ENCODE data around the gene CISD2. TPM values are rescaled to one million over a fixed set of nuclear protein-coding genes. Genes with fewer than 3 reads are reported as not detected.
A peak's percentile ranks its signal among the peaks of the same experiment; 100 is the strongest.
"Not testable (repeated sequence)": the region's sequence is repeated elsewhere in the genome, so short reads cannot be mapped to it uniquely, and the experiment has no call there.

CISD2 gene
- total RNA-seq, 1 experiment from 2014 or later = 28.8 TPM

DNA sequence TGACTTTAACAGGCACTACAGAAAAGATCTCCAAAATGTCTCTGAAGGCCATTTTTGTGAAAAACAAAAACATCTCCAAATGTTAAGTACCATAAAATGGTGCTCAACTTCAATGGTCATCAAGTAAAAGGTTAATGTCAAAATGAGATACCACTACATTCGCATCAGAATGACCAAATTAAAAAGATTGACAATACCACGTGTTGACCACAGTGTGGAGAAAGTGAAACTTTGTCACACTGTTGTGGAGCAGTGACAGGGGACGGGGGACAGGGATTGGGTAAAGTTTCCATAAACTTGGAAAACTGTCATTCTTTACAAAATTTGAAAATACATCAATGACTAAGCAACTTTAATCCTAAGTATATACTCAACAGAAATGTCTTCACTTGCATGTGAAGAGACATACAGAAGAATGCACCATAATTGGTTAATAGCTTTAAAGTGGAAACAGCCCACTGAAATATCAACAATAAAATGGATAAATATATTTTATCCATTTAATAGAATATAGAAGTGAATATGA lies 19.1 kb upstream of the CISD2 start:
- DNase-seq (ENCODE audit: low read depth) = no peak

DNA sequence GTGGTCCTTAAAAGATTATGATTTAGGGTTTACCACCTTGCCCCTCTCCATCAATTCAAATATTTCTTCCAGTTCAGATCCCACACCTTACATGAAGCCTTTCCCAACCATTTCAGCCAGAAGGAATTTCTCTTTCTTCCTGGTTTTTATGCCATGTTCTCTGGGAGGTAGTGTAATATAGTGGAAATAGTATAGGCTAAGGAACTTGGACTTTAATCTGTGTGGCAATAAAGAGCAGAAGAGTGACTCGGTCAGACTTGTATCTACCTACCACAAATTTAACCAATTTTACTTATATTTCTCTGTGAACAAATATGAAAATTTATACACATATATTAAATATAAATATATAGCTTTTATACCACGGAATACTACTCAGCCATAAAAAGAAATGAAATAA lies 18.4 kb upstream of the CISD2 start:
- no peak for DNase-seq (ENCODE audit: low read depth)

DNA sequence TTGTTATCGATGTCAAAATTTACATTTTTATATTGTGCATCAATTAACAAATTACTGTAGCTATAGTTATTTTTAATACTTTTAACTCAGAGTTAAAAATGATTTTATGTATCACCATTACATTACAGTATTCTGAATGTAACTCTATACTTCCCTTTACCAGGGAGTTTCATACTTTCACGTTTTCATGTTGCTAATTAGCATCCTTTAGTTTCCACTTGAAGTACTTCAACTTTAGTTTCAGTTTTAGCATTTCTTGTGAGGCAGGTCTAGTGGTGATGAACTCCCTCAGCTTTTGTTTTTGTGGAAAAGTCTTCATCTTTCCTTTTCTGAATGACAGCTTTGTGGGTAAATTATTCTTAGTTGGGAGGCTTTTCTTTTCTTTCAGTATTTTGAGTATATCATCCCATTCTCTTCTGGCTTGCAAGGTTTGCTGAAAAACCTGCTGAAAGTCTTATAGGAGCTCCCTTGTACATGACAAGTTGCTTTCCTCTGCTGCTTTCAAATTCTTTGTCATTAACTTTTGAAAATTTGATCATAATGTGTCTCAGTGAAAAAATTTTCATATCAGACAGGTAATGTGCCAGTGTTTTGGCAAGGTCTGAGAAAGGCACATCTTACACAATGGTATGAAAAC lies 9.8 kb upstream of the CISD2 start:
- no peak for DNase-seq (ENCODE audit: low read depth)

DNA sequence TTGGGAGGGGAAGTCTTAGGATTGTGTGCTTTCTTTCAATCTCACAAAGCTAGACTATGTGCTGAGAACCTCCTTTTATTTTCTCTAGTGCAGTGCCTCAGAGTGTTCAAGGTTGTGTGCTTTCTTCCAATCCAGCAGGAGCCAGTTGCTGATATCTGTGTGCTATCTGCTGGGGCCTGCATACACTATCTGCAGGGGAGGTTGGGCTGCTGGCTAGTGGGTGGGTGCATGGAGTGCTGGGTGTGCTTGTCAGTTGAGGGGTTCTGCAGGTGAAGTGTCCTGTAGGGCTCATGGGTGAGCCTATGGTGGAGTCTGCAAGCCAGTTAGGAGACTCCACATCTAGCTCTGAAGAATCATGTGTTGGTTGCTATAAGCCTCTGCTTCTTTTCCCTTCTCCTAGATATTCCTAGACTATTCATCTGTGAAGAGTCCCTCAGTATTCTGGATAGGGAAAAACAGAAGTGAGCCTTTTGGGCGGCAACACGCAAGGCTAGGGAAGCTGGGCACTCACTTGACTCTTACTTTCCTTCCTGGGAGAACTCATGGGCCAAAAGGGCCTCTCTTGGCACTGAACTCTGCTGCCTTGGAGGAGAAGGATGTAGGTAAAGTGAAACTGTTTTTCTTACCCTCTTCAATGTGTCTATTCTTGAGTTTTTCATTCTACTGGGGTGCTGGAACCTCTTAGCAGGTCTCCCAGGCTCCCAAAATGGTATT lies 8.0 kb upstream of the CISD2 start:
- DNase-seq (ENCODE audit: low read depth) = no peak

DNA sequence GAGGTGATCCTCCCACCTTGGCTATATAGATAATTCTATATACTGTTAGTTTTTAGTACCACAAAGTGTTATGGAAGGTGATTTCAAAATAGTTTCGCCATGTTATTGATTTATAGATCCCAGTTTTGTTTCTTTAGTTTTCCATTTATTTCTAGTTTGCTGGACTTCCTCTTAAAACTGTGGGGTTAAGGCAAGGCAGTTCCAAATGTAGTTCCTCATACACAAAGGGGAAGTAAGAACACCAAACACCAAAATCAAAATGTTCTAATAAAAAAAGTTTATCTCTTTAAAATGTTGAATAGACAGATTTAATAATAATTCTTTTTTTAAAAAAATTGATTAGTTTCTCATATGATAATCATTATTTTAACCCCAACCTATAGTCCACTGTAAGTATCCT lies 6.8 kb upstream of the CISD2 start:
- no peak for DNase-seq (ENCODE audit: low read depth)

DNA sequence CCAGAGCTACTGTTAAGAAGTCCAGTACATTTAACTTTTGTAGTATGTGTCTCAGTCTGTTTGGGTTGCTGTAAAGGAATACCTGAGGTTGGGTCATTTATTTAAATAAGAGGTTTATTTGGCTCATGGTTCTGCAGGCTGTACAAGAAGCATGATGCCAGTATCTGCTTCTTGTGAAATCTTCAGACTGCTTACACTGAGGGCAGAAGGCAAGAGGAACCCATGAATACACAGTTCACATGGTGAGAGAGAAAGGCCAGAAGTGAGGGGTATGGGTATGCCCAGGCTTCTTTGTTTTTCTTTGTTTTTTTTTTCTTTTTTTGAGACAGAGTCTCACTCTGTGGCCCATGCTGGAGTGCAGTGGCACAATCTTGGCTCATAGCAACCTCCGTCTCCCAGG lies 6.0 kb upstream of the CISD2 start:
- DNase-seq (ENCODE audit: low read depth) = no peak

DNA sequence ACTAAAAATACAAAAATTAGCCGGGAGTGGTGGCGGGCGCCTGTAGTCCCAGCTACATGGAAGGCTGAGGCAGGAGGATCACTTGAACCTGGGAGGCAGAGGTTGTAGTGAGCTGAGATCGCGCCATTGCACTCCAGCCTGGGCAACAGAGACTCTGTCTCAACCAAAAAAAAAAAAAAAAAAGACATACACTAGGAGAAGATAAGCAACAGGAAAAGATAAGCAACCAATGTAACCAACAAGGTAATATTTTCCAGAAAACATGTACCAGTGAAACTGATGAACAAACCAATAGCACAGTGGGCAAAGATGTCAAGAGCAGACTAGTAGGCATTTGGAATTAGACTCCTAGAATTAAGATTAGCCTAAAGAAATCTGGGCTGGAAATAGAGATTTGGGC lies 3.5 kb upstream of the CISD2 start:
- not testable (repeated sequence) for DNase-seq (ENCODE audit: low read depth)

DNA sequence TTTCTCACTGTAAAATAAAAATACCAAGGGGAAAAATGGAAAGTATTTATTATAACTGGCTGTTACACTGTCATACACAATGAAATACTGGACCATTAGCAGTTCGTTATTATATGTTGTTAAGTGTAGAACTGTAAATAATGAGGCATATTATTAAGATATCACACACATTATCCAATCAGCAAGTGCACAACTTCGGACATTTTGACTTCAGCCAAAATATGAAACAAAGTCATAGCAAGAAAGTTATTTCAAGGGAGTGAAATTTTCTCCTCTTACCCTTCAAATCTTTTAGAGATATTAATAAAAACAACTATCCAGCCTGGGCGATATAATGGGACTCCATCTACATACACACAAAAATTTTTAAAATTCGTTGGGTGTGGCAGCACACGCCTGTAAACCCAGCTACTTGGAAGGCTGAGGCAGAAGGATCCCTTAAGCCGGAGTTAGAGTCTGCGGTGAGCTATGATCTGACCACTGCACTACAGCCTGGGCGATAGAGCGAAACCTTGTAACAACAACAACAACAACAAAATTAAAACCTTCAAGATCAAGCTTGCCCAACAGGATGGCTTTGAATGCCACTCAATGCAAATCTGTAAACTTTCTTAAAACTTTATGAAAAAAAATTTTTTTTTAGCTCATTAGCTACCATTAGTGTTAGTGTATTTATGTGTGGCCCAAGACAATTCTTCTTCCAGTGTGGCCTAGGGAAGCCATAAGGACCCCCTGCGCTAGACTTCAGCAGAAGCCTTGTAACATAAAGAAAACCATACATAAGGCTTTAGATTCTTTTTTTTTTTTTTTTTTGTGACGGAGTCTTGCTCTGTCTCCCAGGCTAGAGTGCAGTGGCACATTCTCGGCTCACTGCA lies 1.3 kb upstream of the CISD2 start:
- no peak for DNase-seq (ENCODE audit: low read depth)

DNA sequence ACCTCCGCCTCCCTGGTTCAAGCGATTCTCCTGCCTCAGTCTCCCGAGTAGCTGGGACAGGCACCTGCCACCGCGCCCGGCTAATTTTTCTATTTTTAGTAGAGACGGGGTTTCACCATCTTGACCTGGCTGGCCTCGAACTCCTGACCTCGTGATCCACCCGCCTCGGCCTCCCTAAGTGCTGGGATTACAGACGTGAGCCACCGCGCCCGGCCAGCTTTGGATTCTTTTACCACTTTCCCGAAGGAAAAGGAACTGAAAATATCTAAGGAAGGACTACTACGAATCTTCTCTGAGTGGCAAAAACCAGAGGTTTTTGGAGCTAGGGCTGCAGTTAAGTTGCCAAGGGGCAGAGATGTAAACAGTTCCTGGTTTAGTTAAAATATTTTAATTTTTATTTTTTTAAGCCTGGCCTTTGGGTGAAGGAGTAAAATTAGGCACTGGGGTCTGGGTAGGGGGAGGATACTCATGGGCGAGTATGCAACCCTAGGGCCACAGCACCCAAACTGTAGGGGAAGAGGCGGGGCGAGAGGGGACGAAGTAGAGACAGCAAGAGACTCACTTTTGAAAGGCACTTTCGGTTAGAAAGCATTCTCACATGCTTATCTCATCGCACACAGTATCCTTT lies 525 bp upstream of the CISD2 start:
- DNase-seq (ENCODE audit: low read depth) = no peak

DNA sequence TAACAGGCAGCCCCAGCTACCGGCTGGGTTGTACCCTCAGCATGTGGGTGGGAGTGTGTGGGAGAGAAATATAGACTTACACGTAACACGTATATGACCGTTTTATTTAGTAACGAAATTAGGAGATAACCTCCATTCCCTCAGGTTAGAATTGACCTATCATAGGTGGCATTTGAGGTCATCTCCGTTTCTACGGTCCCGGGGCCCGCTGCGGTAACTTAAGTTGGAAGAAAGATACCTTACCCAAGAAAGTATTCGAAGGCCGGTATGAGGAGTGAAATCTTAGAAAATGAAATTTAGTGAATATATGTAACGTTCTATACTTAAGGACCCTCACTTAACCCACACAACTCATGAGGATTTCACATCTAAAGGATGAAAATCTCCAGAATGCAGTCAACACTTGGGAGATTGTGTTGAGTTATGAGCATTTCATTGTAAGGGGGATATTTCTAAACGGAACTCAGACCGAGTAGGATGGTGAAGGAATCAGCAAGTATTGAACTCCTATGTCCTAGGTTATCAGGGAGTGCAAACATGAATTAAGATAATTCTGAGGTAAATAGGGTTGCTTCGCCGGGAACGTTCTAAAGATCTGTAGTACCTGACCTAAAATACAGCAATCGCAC lies 891 bp downstream of the CISD2 start:
- DNase-seq (ENCODE audit: low read depth) = no peak

DNA sequence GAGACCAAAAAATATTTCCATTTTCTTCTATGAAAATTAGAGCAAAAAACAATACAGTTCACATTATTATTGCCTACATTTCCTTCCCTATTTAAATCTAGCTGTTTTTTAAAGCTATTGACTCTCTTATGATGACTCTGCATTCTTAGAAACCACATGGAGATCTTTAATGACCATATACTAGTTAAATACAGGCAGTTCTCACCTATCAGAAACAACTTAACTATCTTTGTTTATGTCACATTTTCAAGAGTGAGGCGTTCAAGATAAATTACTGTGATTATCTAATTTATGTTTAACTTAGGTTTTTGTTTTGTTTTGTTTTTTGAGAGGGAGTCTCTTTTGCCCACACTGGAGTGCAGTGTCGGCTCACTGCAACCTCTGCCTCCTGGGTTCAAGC lies 3.0 kb downstream of the CISD2 start:
- DNase-seq (ENCODE audit: low read depth) = no peak

DNA sequence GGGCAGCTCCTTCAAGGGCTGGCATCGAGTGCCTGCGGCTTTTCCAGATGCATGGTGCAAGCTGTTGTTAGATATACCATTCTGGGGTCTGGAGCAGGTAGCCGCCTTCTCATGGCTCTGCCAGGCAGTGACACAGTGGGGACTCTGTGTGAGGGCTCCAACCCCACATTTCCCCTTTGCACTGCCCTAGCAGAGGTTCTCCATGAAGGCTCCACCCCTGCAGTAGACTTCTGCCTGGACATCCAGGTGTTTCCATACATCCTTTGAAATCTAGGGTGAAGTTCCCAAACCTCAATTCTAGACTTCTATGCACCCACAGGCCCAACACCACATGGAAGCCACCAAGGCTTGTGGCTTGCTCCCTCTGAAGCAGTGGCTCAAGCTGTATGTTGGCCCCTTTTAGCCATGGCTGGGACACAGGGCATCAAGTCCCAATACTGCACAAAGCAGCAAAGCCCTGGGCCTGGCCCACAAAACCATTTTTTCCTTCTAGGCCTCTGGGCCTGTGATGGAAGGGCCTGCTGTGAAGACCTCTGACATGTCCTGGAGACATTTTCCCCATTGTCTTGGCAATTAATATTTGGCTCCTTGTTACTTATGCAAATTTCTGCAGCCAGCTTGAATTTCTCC lies 8.8 kb downstream of the CISD2 start:
- not testable (repeated sequence) for DNase-seq (ENCODE audit: low read depth)

DNA sequence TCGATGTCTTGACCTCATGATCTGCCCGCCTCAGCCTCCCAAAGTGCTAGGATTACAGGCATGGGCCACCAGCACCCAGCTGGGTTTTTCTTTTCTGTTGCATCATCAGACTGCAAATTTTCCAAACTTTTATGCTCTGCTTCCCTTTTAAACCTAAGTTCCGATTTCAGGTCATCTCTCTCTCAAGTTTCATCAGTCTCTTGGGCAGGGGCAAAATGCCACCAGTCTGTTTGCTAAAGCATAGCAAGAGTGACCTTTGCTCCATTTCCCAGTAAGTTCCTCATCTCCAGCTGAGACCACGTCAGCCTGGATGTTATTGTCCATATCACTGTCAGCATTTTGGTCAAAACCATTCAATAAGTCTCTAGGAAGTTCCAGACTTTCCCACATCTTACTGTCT lies 9.6 kb downstream of the CISD2 start:
- DNase-seq (ENCODE audit: low read depth) = peak; percentile 3

DNA sequence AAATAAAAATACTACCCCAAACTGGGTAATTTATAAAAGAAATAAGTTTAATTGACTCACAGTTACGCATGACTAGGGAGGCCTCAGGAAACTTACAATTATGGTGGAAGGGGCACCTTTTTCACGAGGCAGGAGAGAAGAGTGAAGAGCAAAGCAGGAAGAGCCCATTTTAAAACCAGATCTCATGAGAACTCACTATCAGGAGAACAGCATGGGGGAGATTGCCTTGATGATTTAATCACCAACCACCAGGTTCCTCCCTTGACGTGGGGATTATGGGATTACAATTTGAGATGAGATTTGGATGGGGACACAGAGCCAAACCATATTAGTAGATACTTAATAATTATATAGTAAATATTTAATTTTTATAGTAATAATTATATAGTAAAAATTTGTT lies 10.1 kb downstream of the CISD2 start:
- no peak for DNase-seq (ENCODE audit: low read depth)

DNA sequence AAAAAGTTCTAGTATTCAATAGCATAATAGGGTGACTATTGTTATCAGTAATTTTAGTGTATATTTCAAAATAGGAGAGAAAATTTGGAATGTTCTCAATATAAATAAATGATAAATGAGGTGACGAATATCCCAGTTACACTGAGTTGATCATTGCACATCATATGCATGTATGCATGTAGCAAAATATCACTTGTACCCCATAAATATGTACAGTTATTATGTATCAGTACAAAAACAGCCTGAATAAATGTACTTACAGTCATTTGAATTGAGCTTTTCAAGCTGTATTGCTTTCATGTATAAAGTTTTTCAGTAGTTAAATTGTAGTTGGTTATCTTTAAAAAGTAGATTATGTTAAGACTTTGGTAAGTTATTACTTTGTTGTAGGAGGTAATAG lies 12.6 kb downstream of the CISD2 start:
- DNase-seq (ENCODE audit: low read depth) = no peak

DNA sequence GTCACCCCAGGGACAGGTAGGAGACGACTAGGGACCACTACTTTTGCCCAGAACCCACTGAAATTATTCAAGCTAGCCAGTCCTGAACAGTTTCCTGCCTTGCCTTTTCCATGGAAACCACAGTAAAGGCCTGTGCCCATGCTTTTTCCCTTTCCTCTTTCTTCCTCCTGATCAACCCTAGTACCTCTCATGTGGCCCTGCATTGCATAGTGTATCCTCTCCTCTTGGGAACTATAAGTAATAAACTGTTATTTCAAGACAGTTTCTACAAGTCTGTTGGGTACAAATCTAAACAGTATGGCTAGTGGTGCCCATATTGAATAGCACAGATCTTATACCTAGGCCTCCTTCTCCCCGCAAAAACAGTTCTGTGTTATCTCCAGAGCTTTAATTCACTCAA lies 14.5 kb downstream of the CISD2 start:
- no peak for DNase-seq (ENCODE audit: low read depth)

DNA sequence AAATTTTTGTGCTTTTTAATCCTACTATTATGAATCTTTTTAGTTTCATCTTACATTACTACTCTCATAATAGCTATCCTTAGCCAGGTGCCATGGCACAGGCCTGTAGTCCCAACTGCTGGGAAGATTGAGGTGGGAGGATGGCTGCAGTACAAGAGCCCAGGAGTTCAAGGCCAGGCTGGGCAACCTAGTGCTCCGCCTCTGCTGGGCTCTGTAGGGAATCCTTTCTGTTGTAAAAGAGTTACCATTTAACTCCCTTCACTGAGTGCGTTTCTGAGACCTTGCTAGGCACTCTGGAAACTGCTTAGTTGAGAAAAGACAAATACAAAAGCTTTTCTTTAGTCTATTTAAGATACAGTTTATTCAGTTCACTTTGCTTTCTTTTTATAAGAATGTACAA lies 19.8 kb downstream of the CISD2 start:
- DNase-seq (ENCODE audit: low read depth) = not testable (repeated sequence)

DNA sequence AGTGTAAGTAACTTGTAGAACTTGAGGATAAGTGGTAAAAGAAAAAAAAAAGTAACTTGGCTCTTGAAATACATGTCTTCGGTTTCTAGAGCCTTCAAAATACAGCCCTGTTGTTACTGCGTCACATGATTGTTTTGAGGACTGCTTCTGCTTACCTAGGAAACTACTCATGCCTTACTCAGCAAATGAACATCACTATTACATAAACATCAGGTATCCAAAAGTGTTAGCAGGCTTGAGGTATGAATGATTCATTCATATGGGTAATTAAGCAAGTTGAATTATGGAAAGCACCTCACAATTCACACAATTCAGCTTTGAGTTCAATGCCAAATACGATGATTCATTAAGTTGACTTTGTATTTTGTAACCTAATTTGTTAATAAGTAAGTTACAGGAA lies 21.1 kb downstream of the CISD2 start:
- not testable (repeated sequence) for DNase-seq (ENCODE audit: low read depth)

DNA sequence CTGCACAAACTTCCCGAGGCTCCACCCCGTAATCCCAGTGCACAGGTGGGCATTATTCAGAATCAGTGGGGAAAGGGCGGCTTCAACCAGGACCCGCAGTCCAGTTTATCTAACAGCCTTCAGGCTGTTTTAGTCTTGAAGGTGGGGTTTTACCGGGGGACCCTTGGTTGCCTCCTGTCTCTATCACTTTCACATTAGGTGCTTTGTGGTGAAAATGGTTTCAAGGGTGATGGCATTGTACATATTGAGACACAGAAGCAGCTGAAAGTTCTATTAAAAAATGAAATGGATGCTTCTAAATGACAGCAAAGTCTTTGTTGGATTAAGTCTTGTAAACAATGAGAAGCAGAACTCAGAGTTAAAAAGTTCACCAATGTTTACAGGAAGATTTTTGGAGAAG lies 27.8 kb downstream of the CISD2 start:
- DNase-seq (ENCODE audit: low read depth) = not testable (repeated sequence)

DNA sequence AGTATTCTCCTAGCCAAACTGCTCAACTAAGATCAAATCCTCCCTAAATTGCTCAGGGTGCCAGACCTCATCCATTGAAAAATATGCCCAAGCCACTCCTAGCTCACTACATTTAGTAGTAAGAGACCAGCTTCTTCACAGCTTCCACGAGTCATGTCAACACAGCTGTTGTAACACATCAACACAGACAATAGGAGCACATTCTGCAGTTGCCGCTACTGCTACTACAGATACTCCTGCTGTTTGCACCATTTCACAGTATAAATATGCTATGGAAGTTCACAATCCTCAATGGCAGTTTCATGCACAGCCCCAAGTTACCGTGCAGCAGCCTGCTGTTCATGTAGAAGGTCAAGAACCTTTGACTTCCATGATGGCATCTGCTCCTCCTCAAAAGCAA lies 28.8 kb downstream of the CISD2 start:
- DNase-seq (ENCODE audit: low read depth) = not testable (repeated sequence)

DNA sequence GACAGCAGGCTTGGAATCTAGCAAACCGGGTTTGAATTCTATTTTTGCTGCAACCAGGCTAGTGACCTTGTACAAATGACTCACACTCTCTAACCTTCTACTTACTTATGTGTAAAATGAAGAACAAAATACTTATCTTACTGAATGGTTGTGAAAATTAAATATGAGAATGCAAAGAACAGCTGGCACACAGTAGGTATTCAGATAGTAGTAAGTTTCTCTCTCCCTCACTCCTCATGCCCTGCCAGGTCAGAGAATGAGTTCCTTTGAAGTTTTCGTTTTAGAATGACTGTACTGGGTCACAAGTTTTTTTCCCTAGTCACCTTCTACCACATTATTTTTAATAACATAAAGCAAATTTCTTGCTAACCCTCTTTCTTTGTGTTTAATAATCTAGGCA lies 33.0 kb downstream of the CISD2 start:
- no peak for DNase-seq (ENCODE audit: low read depth)

Data from Daoy (cell line).